ENCODE data around the gene CFAP126.
A peak's percentile ranks its signal among the peaks of the same experiment; 100 is the strongest.
"Not testable (repeated sequence)": the region's sequence is repeated elsewhere in the genome, so short reads cannot be mapped to it uniquely, and the experiment has no call there.

The CFAP126 gene

GRCh38 chr1:161391611-161392010, 23.9 kb upstream of the CFAP126 start:
- H3K36me3 ChIP-seq (replicated peaks), result no peaks in the 10 kb centered on the region
- in situ Hi-C loops (cut with HindIII; ENCODE audit: low pct_ligation_motif_present, low sequenced_read_pairs), result loop anchor here (25.0 kb wide), 1 partner anchor 179 kb away; the partner anchor contains the start of genes APOA2, FCER1G and NDUFS2
- H3K27me3 ChIP-seq (replicated peaks), result no peaks in the 10 kb centered on the region
- no peak overlapping the region for H3K27ac ChIP-seq
- no peak for DNase-seq
- no peak overlapping the region for H3K4me3 ChIP-seq (ENCODE audit: low read depth, low read length)
- no peak for TF ChIP-seq CTCF (IDR thresholded peaks at IDR 0.05; ENCODE audit: low read depth, low read length, missing control alignments)

- DNase-seq; H3K4me3 ChIP-seq (ENCODE audit: low read depth, low read length); H3K27me3 ChIP-seq (replicated peaks); H3K27ac ChIP-seq; H3K36me3 ChIP-seq (replicated peaks): not testable (repeated sequence)
- in situ Hi-C loops (cut with HindIII; ENCODE audit: low pct_ligation_motif_present, low sequenced_read_pairs), result loop anchor here (25.0 kb wide), 1 partner anchor 179 kb away; the partner anchor contains the start of genes APOA2, FCER1G and NDUFS2
Measured at GRCh38 chr1:161391136-161391535, 23.5 kb upstream of the CFAP126 start.

- in situ Hi-C loops (cut with HindIII; ENCODE audit: low pct_ligation_motif_present, low sequenced_read_pairs), result loop anchor here (25.0 kb wide), 1 partner anchor 178 kb away; the partner anchor contains the start of genes APOA2, FCER1G and NDUFS2
Measured at GRCh38 chr1:161390559-161390858, 22.8 kb upstream of the CFAP126 start.

GRCh38 chr1:161389691-161390558, 22.2 kb upstream of the CFAP126 start:
- peak overlapping the region; percentile 93 for H3K27ac ChIP-seq
- H3K36me3 ChIP-seq (replicated peaks), result no peaks in the 10 kb centered on the region
- peak; percentile 98 for DNase-seq
- H3K27me3 ChIP-seq (replicated peaks), result no peaks in the 10 kb centered on the region
- H3K4me3 ChIP-seq (ENCODE audit: low read depth, low read length), result peak overlapping the region; percentile 81
- in situ Hi-C loops (cut with HindIII; ENCODE audit: low pct_ligation_motif_present, low sequenced_read_pairs), result loop anchor here (25.0 kb wide), 1 partner anchor 178 kb away; the partner anchor contains the start of genes APOA2, FCER1G and NDUFS2
- TF ChIP-seq CTCF (IDR thresholded peaks at IDR 0.05; ENCODE audit: low read depth, low read length, missing control alignments), result no peak

More at GRCh38 chr1:161390559-161390858, 22.8 kb upstream of the CFAP126 start:
- H3K27ac ChIP-seq, result peak overlapping the region; percentile 77
- H3K36me3 ChIP-seq (replicated peaks), result no peaks in the 10 kb centered on the region
- H3K4me3 ChIP-seq (ENCODE audit: low read depth, low read length), result peak overlapping the region; percentile 81
- no peaks in the 10 kb centered on the region for H3K27me3 ChIP-seq (replicated peaks)
- no peak for DNase-seq
- no peak for TF ChIP-seq CTCF (IDR thresholded peaks at IDR 0.05; ENCODE audit: low read depth, low read length, missing control alignments)

- not testable (repeated sequence) for H3K36me3 ChIP-seq (replicated peaks); H3K4me3 ChIP-seq (ENCODE audit: low read depth, low read length); H3K27me3 ChIP-seq (replicated peaks); DNase-seq
- in situ Hi-C loops (cut with HindIII; ENCODE audit: low pct_ligation_motif_present, low sequenced_read_pairs), result loop anchor here (25.0 kb wide), 1 partner anchor 177 kb away; the partner anchor contains the start of genes APOA2, FCER1G and NDUFS2
- H3K27ac ChIP-seq, result peak overlapping the region; percentile 93
Measured at GRCh38 chr1:161389158-161389557, 21.5 kb upstream of the CFAP126 start.

GRCh38 chr1:161388639-161389038, 21.0 kb upstream of the CFAP126 start:
- TF ChIP-seq CTCF (IDR thresholded peaks at IDR 0.05; ENCODE audit: low read depth, low read length, missing control alignments), result peak; percentile 11
- Histone ChIP-seq H3K36me3 (replicated peaks) (no peaks in the 10 kb centered on the region), H3K27me3 (replicated peaks) (no peaks in the 10 kb centered on the region), H3K4me3 (ENCODE audit: low read depth, low read length) (no peak overlapping the region), H3K27ac (no peak overlapping the region)
- no peak for DNase-seq
- in situ Hi-C loops (cut with HindIII; ENCODE audit: low pct_ligation_motif_present, low sequenced_read_pairs), result loop anchor here (25.0 kb wide), 1 partner anchor 176 kb away; the partner anchor contains the start of genes APOA2, FCER1G and NDUFS2
